GM21825 (cell line): ENCODE data around the gene RAB43.
"Not testable (repeated sequence)": the region's sequence is repeated elsewhere in the genome, so short reads cannot be mapped to it uniquely, and the experiment has no call there.

Experiments used
- ATAC-seq: cut with Tn5 transposase; IDR thresholded peaks from one replicate; pipeline ENCODE4 v1.9.1; 2021; ENCODE audit warnings: mild to moderate bottlenecking, moderate library complexity; ENCODE audit not compliant: unreplicated experiment

The RAB43 gene

DNA sequence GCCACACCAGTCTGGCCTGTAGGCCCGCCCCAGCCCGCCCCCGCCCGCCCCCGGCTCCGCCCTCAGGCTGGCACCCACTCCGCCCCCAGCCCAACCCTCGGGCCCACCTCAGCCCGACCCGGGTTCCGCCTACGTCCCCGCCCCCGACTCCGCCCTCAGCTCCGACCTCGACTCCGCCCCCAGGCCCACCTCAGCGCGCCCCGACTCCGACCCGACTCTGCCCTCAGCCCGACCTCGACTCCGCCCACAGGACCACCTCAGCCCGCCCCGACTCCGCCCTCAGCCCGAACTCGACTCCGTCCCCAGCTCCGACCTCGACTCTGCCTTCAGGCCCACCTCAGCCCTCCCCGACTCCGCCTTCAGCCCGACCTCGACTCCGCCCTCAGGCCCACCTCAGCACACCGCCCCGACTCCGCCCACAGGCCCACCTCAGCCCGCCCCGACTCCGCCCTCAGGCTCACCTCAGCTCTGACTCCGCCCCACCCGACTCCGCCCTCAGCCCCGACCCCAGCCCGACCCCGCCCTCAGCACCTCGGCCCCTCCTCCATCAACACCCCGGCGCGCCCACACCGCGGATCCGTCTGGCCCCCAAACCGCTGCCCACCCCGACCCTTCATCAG lies at the start of gene RAB43:
TSS of gene RAB43 (minus strand) at position 13 of the 620 bp plus-strand sequence. CDS start 315 bp downstream, outside the sequence.
- ATAC-seq, result peak; percentile 37

GRCh38 chr3:129166579-129167332 lies 45.2 kb upstream of the RAB43 start:
- ATAC-seq, result no peak

DNA sequence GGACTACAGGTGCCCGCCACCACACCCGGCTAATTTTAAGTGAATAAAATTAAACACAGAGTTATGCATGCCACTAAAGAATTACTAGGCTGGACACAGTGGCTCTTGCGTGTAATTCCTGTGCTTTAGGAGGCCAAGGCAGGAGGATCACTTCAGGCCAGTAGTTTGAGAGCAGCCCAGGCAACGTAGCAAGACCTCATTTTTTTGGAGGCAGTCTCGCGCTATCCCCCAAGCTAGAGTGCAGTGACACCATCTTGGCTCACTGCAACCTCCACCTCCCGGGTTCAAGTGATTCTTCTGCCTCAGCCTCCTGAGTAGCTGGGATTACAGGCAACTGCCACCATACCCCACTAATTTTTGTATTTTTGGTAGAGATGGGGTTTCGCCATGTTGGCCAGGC lies 44.0 kb upstream of the RAB43 start:
- ATAC-seq, result not testable (repeated sequence)

DNA sequence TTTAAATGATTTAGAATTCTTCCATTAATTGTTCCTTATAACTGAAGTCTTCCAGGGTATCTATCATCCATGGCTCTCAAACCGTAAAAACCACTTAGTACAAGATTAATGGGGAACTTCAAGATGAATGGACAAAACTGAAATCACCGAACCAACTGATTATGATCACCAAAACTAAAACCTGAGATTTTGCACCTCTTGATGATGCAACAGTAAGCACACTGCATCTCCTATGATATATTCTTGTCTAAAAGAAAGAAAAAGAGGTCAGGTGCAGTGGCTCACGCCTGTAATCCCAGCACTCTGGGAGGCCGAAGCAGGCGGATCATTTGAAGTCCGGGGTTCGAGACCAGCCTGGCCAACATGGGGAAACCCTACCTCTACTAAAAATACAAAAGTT lies 42.9 kb upstream of the RAB43 start:
- no peak for ATAC-seq

GRCh38 chr3:129162729-129163579 lies 41.4 kb upstream of the RAB43 start:
- no peak for ATAC-seq

DNA sequence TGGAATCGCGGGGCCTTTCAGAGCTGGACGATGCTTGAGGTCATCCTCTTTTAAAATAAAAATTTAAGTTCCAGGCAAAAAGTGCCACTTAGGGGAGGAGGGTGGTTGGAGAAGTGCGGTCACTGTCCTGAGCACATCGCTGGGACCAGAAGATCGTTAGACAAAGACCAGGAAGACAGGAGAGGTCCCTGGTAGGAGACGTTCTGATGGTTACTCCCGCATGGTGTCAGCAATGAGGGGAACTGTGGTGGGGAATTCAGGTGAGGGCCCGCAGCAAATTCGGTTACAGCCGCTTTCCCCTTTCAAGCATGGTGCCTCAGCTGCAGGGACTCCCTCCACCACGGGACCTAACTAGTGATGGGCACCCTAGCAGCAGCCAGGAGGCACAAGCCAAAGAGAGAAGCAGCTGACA lies 40.3 kb upstream of the RAB43 start:
- peak; percentile 10 for ATAC-seq

GRCh38 chr3:129160891-129161859 lies 39.6 kb upstream of the RAB43 start, which contains the start of gene ISY1:
ISY1 (minus strand) TSS chr3:129161063; CDS start chr3:129160975, 88 bp downstream.
- ATAC-seq, result peak; percentile 74

DNA sequence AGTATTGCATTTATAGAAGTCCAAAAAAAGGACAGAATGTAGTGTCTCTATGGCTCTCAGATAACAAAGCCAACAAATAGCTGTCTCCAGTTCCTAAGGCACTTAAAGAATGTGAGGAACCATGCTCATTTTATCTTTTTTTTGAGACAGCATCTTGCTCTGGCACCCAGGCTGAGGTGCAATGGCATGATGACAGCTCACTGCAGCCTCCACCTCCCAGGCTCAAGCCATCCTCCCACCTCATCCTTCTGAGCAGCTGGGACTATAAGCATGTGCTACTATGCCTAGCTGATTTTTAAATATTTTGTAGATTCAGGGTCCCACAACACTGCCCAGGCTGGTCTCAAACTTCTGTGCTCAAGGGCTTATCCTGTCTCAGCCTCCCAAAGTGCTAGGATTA lies 23.2 kb upstream of the RAB43 start:
- no peak for ATAC-seq

- ATAC-seq, result not testable (repeated sequence)
These were observed 19.4 kb upstream of the RAB43 start for GRCh38 chr3:129141011-129141410.

DNA sequence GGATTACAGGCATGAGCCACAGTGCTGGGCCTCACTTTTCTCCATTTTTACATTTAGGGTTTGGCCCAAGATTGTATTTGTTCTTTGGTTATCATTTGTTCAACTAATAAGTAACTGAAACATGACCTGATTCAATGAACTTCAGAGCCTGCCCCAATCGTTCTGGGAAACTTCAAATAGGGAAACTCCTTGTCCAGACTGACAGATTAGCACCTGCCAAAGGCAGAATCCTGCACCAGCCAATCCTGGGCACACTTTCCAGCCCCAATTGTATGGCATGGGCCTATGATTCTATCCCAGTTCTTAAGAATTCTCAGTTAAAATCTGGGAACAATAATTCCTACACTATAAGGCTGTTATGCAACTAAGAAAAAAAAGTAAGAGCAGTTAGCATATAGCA lies 18.3 kb upstream of the RAB43 start:
- ATAC-seq, result no peak

DNA sequence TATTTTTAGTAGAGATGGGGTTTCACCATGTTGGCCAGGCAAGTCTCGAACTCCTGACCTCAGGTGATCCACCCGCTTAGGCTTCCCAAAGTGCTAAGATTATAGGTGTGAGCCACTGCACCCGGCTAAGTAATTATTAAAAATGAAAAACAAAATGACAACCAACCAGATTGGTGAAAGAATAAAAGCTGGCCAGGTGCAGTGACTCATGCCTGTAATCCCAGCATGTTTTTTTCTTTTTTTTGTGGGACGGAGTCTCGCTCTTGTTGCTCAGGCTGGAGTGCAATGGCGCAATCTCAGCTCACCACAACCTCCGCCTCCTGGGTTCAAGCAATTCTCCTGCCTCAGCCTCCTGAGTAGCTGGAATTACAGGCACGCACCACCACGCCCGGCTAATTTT lies 14.7 kb upstream of the RAB43 start:
- ATAC-seq, result not testable (repeated sequence)

- ATAC-seq, result no peak
These were observed 10.7 kb upstream of the RAB43 start for GRCh38 chr3:129132097-129132866.

DNA sequence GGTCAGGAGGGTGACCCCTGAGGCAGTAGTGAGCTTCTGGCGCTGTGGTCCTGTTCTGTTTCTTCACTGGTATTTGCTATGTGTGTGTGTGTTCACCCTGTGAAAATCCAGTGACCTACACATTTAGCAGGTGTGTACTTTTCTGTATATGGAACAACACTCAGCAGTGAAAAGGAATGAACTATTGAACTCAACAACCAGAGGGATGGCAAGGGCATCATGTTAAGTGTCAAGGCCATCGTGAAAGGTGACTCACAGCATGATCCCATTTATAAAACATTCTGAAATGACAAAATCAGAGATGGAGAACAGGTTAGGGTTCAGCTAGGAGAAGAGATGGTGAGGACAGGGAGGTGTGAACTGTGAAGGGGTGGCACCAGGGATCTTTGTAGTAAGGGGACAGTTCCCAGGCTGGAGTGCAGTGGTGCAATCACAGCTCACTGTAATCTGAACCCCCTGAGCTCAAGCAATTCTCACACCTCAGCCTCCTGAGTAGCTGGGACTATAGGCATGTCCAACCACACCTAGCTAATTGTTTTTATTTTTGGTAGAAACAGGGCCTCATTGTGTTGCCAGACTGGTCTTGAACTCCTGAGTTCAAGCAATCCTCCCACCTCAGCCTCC lies 10.0 kb upstream of the RAB43 start:
- no peak for ATAC-seq

DNA sequence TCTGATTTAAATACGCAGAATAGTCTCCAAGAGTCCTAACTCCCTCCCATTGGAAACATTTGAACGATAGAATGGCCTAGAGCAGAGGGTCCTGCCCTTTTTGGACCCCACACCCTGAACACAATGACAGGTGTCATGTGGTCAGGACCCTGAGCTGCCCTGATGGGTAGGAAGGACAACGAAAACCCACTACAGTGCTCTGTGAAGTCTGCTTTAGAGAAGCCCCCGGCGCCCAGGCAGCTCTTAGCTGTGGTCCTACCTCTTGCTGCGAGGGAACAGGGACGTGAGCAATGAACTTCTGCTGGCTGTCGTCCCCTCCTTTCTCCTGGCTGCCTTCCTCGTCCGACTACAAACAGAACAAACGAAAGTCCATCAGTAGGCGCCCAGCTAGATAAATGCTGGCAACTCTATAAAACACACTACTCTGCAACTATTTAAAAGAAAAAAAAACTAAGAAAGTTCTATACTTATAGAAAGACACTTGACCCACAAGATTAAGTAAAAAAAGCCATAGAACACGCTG lies 8.7 kb upstream of the RAB43 start:
- no peak for ATAC-seq

GRCh38 chr3:129128357-129129155 lies 7.0 kb upstream of the RAB43 start:
- ATAC-seq, result no peak

- no peak for ATAC-seq
These were observed 5.2 kb upstream of the RAB43 start for GRCh38 chr3:129126726-129127280.

DNA sequence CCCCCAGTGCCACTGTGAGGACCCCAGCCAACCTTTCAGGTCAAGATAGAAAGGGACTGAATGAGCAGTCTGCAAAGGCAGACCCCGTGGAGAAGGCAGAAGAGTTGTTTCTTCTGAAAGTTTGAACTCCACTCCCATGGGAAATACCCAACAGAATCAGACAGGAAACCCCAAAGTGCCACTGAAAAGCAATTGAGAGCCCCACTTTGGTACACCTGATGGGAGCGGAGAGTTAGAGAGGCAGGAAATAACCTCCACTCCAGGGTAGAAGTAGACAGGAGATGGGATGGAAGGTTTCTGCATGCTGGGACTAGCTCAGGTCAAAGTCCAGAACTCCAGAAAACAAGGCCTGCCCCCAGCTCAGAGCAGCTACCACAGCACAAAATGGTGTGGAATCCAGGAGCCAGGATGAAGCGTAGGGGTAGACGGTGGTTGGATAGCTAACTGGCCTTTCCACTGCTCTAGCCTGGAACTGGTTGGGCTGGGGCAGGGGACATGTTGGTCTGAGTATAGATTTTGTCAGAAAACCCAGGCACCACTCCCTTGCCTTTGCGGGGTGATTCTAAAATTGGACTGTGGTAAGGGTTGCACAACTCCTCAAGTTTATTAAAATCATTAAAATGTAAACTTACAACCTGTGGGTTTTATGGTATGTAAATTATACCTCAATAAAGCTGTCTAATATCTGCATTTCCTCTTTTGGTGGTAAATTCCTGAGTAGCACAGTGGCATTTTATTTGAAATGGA lies 1.9 kb upstream of the RAB43 start:
- no peak for ATAC-seq
